Sigmoid colon (tissue), 4 donors: ENCODE data around the gene FOXJ1.

ENCODE experiments used
- CTCF ChIP-seq, 4 experiments: fragments of 450-650 bp in 3 of 4; fragments of 200-600 bp in 1 of 4; IDR thresholded peaks; one replicate each; pipeline ENCODE4 v1.5.1; 2016 to 2019; ENCODE audit warnings: antibody characterized with exemption in 4 of 4, mild to moderate bottlenecking in 3 of 4, moderate library complexity in 2 of 4
- EP300 ChIP-seq, 4 donors: sonication (generic); formaldehyde crosslinking; IDR thresholded peaks; one replicate each; pipeline ENCODE4 v1.6.1; 2017; ENCODE audit warnings: antibody characterized with exemption in 4 of 4

GRCh38 chr17:76189741-76190140 lies 48.7 kb upstream of the FOXJ1 start:
- TF ChIP-seq CTCF (IDR thresholded peaks at IDR 0.05) (no peak), EP300 (IDR thresholded peaks at IDR 0.05) (no peak)
